Heart left ventricle (tissue), 13 donors: ENCODE measurements around the gene PTPRN2.

Source experiments
- CTCF ChIP-seq, 12 donors: fragments of 200-600 bp; sonication (generic) in 4 of 12; IDR thresholded peaks; one replicate each; pipeline versions ENCODE4 v1.5.0 to v1.8.0; 2018 to 2022; ENCODE audit warnings: antibody characterized with exemption in 12 of 12, mild to moderate bottlenecking in 5 of 12
- POLR2A ChIP-seq, 2 donors: fragments of 450-650 bp; IDR thresholded peaks; one replicate each; pipeline ENCODE4 v1.6.1; 2017; ENCODE audit warnings: antibody characterized with exemption in 2 of 2, mild to moderate bottlenecking in 2 of 2, moderate library complexity in 2 of 2
- donor health status: ischemic (EF 13 %, LVEDD 7.1; RV severe dilation, severe dysfunction).
- donor health status: DM: no; HTN: yes; CAD: no.
- donor health status: DM: no; HTN: no; CAD: no.
- donor health status: ischemic (EF 25% LVEDD 6.9; RV normal size, moderate dysfunction).
- donor health status: ischemic (EF 25% LVEDD 5.7; RV mildly dilated, moderate dysfunction).
- donor health status: ischemic (EF 35%, LVEDD 5.7; RV mildly dilated, moderate dysfunction).
- donor health status: nonischemic (EF 11% LVEDD 7.7; RV severe dilation, severe dysfunction).
- donor health status: DM: yes; HTN: yes; CAD: no.
- donor health status: PGD.
- donor health status: ischemic (EF 29% LVEDD 5.4; RV normal size, mild dysfunction).
- donor health status: nonischemic (EF 23%, LVEDD 6.1; RV moderate dilation, normal function).

- TF ChIP-seq CTCF (IDR thresholded peaks at IDR 0.05) (no peak), POLR2A (IDR thresholded peaks at IDR 0.05) (no peak)
Measured at GRCh38 chr7:157844141-157844540, 743.5 kb downstream of the PTPRN2 start.
